ENCODE measurements around the gene SLC35F3. TPM values are rescaled to one million over a fixed set of nuclear protein-coding genes. Genes with fewer than 3 reads are reported as not detected.

SLC35F3 gene
- total and polyA plus RNA-seq, 9 donors, result 0.04 to 0.69 (median 0.17) TPM; not detected in 3

DNA sequence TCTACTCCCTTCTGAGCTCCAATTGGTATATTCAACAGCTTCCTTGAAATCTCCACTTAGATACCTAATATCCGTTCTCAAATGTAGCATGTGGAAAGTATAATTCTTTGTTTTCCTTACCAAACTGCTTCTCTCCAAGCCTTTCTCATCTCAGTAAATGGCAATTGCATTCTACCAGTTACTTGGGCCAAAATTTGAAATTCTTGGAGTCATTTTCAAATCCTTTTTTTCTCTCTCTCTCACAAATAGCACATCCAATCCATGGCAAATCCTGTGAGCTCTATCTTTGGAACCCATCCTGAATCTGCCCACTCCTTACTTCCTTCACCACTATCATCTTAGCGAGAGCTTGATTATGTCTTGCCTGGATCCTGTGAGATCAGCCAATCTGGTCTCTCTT, 39.3 kb upstream of the SLC35F3 start:
- Histone ChIP-seq H3K27me3 (no peaks in the 10 kb centered on the region), H3K4me1 (ENCODE audit: insufficient read depth) (no peaks in the 10 kb centered on the region), H3K27ac (no peak overlapping the region), H3K4me3 (no peak overlapping the region), H3K9me3 (no peaks in the 10 kb centered on the region), H3K36me3 (no peaks in the 10 kb centered on the region)
- no peak for DNase-seq
- TF ChIP-seq POLR2A (IDR thresholded peaks at IDR 0.05), result no peak
- TF ChIP-seq EP300 (IDR thresholded peaks at IDR 0.05), result no peak
- no peak for TF ChIP-seq CTCF (IDR thresholded peaks at IDR 0.05)
- WGBS, 3 donors, result 63 to 91% (median 89%) methylated on average over 2 of the region's 2 CpGs
- intact Hi-C loops (cut with DNase I), result no loop called here

GRCh38 chr1:233865902-233866301, 38.6 kb upstream of the SLC35F3 start:
- intact Hi-C loops (cut with DNase I), result no loop called here
- Histone ChIP-seq H3K36me3 (no peaks in the 10 kb centered on the region), H3K4me3 (no peak overlapping the region), H3K27me3 (no peaks in the 10 kb centered on the region), H3K4me1 (ENCODE audit: insufficient read depth) (no peaks in the 10 kb centered on the region), H3K27ac (no peak overlapping the region), H3K9me3 (no peaks in the 10 kb centered on the region)
- WGBS, 3 donors, result 89 to 100% (median 97%) methylated on average over 1 of the region's 1 CpG
- DNase-seq, result no peak
- TF ChIP-seq EP300 (IDR thresholded peaks at IDR 0.05), result no peak
- TF ChIP-seq CTCF (IDR thresholded peaks at IDR 0.05), result no peak
- TF ChIP-seq POLR2A (IDR thresholded peaks at IDR 0.05), result no peak

DNA sequence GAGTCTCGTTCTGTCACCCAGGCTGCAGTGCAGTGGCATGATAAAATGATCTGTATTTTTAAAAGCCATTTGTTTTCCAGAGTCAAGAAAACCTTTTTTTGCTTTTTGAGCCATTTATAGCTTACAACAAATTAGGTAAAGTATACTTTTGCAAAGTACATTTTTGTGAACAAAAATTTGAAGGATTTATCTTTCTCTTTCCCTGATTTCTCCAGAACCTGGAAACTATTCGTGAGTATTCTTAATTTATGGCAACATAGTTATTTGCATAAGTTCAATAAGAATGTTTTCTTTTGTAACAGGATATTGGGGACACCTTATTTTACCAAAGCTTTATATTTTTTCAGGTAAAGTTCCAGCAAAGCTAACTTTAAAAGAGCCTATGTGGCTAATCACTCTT, 37.4 kb upstream of the SLC35F3 start:
- TF ChIP-seq EP300 (IDR thresholded peaks at IDR 0.05), result no peak
- TF ChIP-seq POLR2A (IDR thresholded peaks at IDR 0.05), result no peak
- TF ChIP-seq CTCF (IDR thresholded peaks at IDR 0.05), result no peak
- no peaks in the 10 kb centered on the region for H3K9me3 ChIP-seq
- no peak overlapping the region for H3K4me3 ChIP-seq
- no peaks in the 10 kb centered on the region for H3K36me3 ChIP-seq
- H3K4me1 ChIP-seq (ENCODE audit: insufficient read depth), result no peaks in the 10 kb centered on the region
- DNase-seq, result no peak
- intact Hi-C loops (cut with DNase I), result no loop called here
- WGBS, 3 donors, result 68 to 77% (median 73%) methylated on average over 2 of the region's 2 CpGs
- H3K27ac ChIP-seq, result no peak overlapping the region
- H3K27me3 ChIP-seq, result no peaks in the 10 kb centered on the region

- intact Hi-C loops (cut with DNase I), result no loop called here
- no peak overlapping the region for H3K27ac ChIP-seq
- WGBS, 3 donors, result 57 to 67% (median 64%) methylated on average over 2 of the region's 2 CpGs
Measured at GRCh38 chr1:233868461-233868860, 36.0 kb upstream of the SLC35F3 start.

More at GRCh38 chr1:233868461-233868860, 36.0 kb upstream of the SLC35F3 start:
- Histone ChIP-seq H3K9me3 (no peaks in the 10 kb centered on the region), H3K4me3 (no peak overlapping the region), H3K27me3 (no peaks in the 10 kb centered on the region), H3K4me1 (ENCODE audit: insufficient read depth) (no peaks in the 10 kb centered on the region), H3K36me3 (no peaks in the 10 kb centered on the region)
- TF ChIP-seq CTCF (IDR thresholded peaks at IDR 0.05), result no peak
- no peak for TF ChIP-seq POLR2A (IDR thresholded peaks at IDR 0.05)
- no peak for TF ChIP-seq EP300 (IDR thresholded peaks at IDR 0.05)
- DNase-seq, result no peak

Measured in ovary (tissue), 9 donors.